Breast epithelium (tissue), 3 donors: ENCODE data around the gene GLB1L2.

Source experiments
- POLR2A ChIP-seq: fragments of 450-650 bp; IDR thresholded peaks from one replicate; pipeline ENCODE4 v1.6.1; 2016; ENCODE audit warnings: antibody characterized with exemption, mild to moderate bottlenecking, moderate library complexity
- POLR2AphosphoS5 ChIP-seq, 3 donors: sonication (generic); formaldehyde crosslinking; IDR thresholded peaks; one replicate each; pipeline ENCODE4 v1.6.1; 2017; ENCODE audit warnings: antibody characterized with exemption in 3 of 3
- TF ChIP-seq, protein P1 (sequence below), 3 donors: fragments of 450-650 bp; IDR thresholded peaks; one replicate each; pipeline ENCODE4 v1.5.1; 2016 to 2017; ENCODE audit warnings: antibody characterized with exemption in 3 of 3, mild to moderate bottlenecking in 3 of 3, moderate library complexity in 3 of 3

DNA sequence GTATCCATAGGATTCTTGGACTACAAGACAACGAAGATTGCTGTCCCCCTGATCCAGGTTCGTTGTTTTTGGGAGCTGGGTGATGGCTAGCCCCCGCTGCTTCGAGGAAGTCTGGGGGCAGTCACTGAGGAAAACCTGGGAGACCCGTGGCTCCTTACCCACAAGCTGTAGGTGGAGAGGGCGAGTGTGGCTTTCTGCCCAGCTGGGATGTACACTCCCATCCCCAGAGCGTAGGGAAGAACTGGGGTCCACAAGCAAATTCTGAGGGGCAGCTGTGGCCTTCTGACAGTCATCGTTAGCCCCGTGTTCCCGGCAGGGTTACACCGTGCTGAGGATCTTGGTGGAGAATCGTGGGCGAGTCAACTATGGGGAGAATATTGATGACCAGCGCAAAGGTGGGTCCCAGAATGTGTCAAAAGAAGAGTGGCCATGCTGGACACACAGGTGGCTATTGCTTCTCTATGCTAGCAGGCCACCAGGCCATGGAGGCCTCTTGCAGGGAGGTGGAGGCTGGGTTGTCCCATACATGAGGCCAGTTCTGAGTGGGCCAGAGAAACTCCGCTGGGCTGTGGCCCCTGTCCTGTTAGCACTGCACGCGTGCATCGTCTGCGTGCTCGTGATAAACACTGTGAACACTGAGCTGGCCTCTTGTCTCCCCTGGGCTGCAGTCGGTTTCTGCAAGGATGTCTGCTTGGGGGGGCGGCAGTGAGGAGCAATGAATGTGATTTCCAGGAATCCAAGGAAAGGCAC lies 39.8 kb downstream of the GLB1L2 start:
- no peak for TF ChIP-seq POLR2A
- TF ChIP-seq, protein P1, sequence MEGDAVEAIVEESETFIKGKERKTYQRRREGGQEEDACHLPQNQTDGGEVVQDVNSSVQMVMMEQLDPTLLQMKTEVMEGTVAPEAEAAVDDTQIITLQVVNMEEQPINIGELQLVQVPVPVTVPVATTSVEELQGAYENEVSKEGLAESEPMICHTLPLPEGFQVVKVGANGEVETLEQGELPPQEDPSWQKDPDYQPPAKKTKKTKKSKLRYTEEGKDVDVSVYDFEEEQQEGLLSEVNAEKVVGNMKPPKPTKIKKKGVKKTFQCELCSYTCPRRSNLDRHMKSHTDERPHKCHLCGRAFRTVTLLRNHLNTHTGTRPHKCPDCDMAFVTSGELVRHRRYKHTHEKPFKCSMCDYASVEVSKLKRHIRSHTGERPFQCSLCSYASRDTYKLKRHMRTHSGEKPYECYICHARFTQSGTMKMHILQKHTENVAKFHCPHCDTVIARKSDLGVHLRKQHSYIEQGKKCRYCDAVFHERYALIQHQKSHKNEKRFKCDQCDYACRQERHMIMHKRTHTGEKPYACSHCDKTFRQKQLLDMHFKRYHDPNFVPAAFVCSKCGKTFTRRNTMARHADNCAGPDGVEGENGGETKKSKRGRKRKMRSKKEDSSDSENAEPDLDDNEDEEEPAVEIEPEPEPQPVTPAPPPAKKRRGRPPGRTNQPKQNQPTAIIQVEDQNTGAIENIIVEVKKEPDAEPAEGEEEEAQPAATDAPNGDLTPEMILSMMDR (IDR thresholded peaks at IDR 0.05) = no peak
- no peak for TF ChIP-seq POLR2AphosphoS5 (IDR thresholded peaks at IDR 0.05)
